ENCODE results near the gene RPS4Y1. TPM values are rescaled to one million over a fixed set of nuclear protein-coding genes. Genes with fewer than 3 reads are reported as not detected.

Gene RPS4Y1
- total RNA-seq, 1 experiment from 2014 or later = 176 TPM

DNA sequence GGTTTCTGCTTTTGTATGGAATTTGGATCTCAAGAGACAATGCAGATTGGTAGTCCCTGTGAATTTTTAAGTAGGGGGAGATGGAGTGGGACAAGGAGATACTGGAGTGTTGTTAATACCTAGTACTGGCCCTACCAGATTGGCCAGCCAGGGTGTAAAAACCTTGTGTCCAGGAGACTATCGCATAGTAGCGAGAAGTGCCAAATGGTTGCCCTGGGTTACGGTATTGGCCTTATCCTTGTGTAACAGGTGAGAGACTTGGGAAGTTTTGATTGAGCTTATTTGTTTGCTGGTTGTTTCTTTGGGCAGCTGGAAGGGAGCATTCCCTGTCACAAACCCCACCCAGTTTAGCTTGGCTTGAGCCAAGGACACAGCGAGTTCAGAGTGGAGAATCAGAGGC lies 5.4 kb downstream of the RPS4Y1 start:
- Histone ChIP-seq H3K9me3 (ENCODE audit: control insufficient read depth in 1 of 2, insufficient read depth in 1 of 2, low read depth in 1 of 2, low read length in 2 of 2) (no peaks in the 10 kb centered on the region), H3K27me3 (ENCODE audit: insufficient read depth, low read length) (no peaks in the 10 kb centered on the region), H2AFZ (ENCODE audit: low read depth, low read length, poor library complexity, severe bottlenecking) (no peak overlapping the region), H3K4me3 (replicated peaks in 1 of 2; ENCODE audit: low read depth in 1 of 2, low read length in 2 of 2) (no peak overlapping the region), H3K9me2 (ENCODE audit: insufficient read depth) (no peaks in the 10 kb centered on the region), H4K20me1 (ENCODE audit: insufficient read depth) (no peaks in the 10 kb centered on the region), H3K4me2 (ENCODE audit: low read length) (no peak overlapping the region), H3K9ac (ENCODE audit: low read length) (no peak overlapping the region), H3K27ac (ENCODE audit: low read depth, low read length) (no peak overlapping the region), H3K36me3 (ENCODE audit: control insufficient read depth in 1 of 2, insufficient read depth in 2 of 2, low read length in 2 of 2) (no peaks in the 10 kb centered on the region), H3K79me2 (ENCODE audit: insufficient read depth, low read length) (peaks cover 93% of the 10 kb centered on the region), H3K4me1 (ENCODE audit: control insufficient read depth in 1 of 2, insufficient read depth in 2 of 2, low read length in 2 of 2) (no peaks in the 10 kb centered on the region; a peak in 1 of 4 replicates)
- TF ChIP-seq, protein P1, sequence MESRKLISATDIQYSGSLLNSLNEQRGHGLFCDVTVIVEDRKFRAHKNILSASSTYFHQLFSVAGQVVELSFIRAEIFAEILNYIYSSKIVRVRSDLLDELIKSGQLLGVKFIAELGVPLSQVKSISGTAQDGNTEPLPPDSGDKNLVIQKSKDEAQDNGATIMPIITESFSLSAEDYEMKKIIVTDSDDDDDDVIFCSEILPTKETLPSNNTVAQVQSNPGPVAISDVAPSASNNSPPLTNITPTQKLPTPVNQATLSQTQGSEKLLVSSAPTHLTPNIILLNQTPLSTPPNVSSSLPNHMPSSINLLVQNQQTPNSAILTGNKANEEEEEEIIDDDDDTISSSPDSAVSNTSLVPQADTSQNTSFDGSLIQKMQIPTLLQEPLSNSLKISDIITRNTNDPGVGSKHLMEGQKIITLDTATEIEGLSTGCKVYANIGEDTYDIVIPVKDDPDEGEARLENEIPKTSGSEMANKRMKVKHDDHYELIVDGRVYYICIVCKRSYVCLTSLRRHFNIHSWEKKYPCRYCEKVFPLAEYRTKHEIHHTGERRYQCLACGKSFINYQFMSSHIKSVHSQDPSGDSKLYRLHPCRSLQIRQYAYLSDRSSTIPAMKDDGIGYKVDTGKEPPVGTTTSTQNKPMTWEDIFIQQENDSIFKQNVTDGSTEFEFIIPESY (IDR thresholded peaks at IDR 0.05; ENCODE audit: extremely low read depth, insufficient replicate concordance, low read length) = no peak
- TF ChIP-seq POLR2AphosphoS5 (IDR thresholded peaks at IDR 0.05; ENCODE audit: low read depth, low read length) = no peak
- no peak for TF ChIP-seq EZH2 (IDR thresholded peaks at IDR 0.05)
- no peak for TF ChIP-seq CEBPB (IDR thresholded peaks at IDR 0.05; ENCODE audit: low read depth)
- TF ChIP-seq, protein P2, sequence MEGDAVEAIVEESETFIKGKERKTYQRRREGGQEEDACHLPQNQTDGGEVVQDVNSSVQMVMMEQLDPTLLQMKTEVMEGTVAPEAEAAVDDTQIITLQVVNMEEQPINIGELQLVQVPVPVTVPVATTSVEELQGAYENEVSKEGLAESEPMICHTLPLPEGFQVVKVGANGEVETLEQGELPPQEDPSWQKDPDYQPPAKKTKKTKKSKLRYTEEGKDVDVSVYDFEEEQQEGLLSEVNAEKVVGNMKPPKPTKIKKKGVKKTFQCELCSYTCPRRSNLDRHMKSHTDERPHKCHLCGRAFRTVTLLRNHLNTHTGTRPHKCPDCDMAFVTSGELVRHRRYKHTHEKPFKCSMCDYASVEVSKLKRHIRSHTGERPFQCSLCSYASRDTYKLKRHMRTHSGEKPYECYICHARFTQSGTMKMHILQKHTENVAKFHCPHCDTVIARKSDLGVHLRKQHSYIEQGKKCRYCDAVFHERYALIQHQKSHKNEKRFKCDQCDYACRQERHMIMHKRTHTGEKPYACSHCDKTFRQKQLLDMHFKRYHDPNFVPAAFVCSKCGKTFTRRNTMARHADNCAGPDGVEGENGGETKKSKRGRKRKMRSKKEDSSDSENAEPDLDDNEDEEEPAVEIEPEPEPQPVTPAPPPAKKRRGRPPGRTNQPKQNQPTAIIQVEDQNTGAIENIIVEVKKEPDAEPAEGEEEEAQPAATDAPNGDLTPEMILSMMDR (IDR thresholded peaks at IDR 0.05 in 2 of 3, conservative IDR thresholded peaks at IDR 0.05 in 1 of 3; ENCODE audit: borderline replicate concordance in 1 of 3, insufficient read depth in 1 of 3, low read depth in 2 of 3, low read length in 2 of 3) = no peak
- CTCF ChIA-PET = no interaction called here
- POLR2A ChIA-PET = no interaction called here
- DNase-seq (ENCODE audit: low read depth, low spot score) = no peak
- ATAC-seq = no peak
- RAD21 ChIA-PET (ENCODE audit: low non-redundant PET in 1 of 2, low total read pairs in 2 of 2, uncharacterized antibody in 2 of 2, unreplicated experiment in 2 of 2) = no interaction called here
- intact Hi-C loops (cut with micrococcal nuclease) = no loop called here
- no TSS peak for BruUV-seq (replicated peaks)
